ENCODE results near the gene PGAM1. TPM values are rescaled to one million over a fixed set of nuclear protein-coding genes. Genes with fewer than 3 reads are reported as not detected.

Gene PGAM1
- total and polyA plus RNA-seq, 12 donors: 55.4 to 627 (median 397) TPM

DNA sequence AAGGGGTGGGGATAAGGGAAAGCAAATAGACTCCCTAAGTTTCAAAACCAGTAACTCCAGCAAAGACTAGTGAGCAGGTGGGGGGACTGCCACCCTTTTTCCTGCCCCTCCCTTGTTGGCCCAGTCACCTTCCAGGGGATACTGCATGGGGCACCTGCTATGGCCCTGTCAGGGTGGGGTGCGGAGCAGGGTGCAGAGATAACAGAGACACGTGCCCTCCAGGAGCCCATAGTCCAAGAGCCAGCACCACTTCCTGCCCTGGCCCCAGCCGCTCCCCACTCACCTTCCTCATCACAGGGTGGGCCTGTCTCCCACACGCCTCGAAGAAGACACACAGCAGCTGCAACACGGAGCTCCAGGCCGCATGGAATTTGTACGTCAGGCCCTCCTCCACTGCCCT lies 45.5 kb upstream of the PGAM1 start:
- H3K4me1 ChIP-seq (replicated peaks in 1 of 2): no peaks in the 10 kb centered on the region
- no peak for TF ChIP-seq POLR2A (IDR thresholded peaks at IDR 0.05)
- TF ChIP-seq CTCF (IDR thresholded peaks at IDR 0.05): no peak
- H3K4me3 ChIP-seq: no peak overlapping the region
- no peak for DNase-seq
- intact Hi-C loops (cut with DNase I): no loop called here
- no peaks in the 10 kb centered on the region for H3K9me3 ChIP-seq (replicated peaks in 1 of 3)
- peaks cover 0 to 40% of the 10 kb centered on the region in 2 donors for H3K36me3 ChIP-seq (replicated peaks in 1 of 2)
- H3K27me3 ChIP-seq: no peaks in the 10 kb centered on the region
- 93 to 98% (median 94%) methylated on average over 5 to 8 of the region's 8 CpGs for WGBS, 4 donors
- no peak overlapping the region for H3K27ac ChIP-seq

- Histone ChIP-seq H3K27me3 (no peaks in the 10 kb centered on the region), H3K4me3 (no peak overlapping the region), H3K27ac (no peak overlapping the region), H3K36me3 (replicated peaks in 1 of 2) (peaks cover 0 to 45% of the 10 kb centered on the region in 2 donors), H3K9me3 (replicated peaks in 1 of 3) (no peaks in the 10 kb centered on the region), H3K4me1 (replicated peaks in 1 of 2) (no peaks in the 10 kb centered on the region)
- intact Hi-C loops (cut with DNase I): no loop called here
- no peak for TF ChIP-seq POLR2A (IDR thresholded peaks at IDR 0.05)
- 81 to 95% (median 89%) methylated on average over 6 to 8 of the region's 8 CpGs for WGBS, 4 donors
- DNase-seq: no peak
Observed at GRCh38 chr10:97381626-97382025, 44.4 kb upstream of the PGAM1 start.

- no peak overlapping the region for H3K4me3 ChIP-seq
- no peaks in the 10 kb centered on the region for H3K27me3 ChIP-seq
- no peak overlapping the region for H3K27ac ChIP-seq
- intact Hi-C loops (cut with DNase I): no loop called here
- H3K36me3 ChIP-seq (replicated peaks in 1 of 2): peaks cover 0 to 41% of the 10 kb centered on the region in 2 donors
- 91 to 96% (median 96%) methylated on average over 7 of the region's 7 CpGs for WGBS, 4 donors
- no peaks in the 10 kb centered on the region for H3K9me3 ChIP-seq (replicated peaks in 1 of 3)
- TF ChIP-seq CTCF (IDR thresholded peaks at IDR 0.05) (no peak), POLR2A (IDR thresholded peaks at IDR 0.05) (no peak)
- DNase-seq: no peak
- no peaks in the 10 kb centered on the region for H3K4me1 ChIP-seq (replicated peaks in 1 of 2)
Observed at GRCh38 chr10:97383159-97383558, 42.8 kb upstream of the PGAM1 start.

DNA sequence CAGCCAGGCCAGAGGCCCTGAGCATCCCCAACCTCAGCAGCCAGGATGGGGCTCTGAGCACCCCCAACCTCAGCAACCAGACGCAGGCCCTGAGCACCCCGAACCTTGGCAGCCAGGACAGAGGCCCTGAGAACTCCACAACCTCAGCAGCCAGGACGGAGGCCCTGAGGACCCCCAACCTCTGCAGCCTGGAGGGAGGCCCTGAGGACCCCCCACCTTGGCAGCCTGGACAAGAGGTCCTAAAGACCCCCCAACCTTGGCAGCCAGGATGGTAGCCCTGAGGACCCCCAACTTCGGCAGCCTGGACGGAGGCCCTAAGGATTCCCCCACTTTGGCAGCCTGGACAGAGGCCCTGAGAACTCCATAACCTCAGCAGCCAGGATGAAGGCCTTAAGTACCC lies 41.8 kb upstream of the PGAM1 start:
- Histone ChIP-seq H3K27me3 (no peaks in the 10 kb centered on the region), H3K36me3 (replicated peaks in 1 of 2) (peaks cover 0 to 42% of the 10 kb centered on the region in 2 donors), H3K4me3 (no peak overlapping the region), H3K27ac (no peak overlapping the region), H3K9me3 (replicated peaks in 1 of 3) (no peaks in the 10 kb centered on the region), H3K4me1 (replicated peaks in 1 of 2) (no peaks in the 10 kb centered on the region)
- intact Hi-C loops (cut with DNase I): no loop called here
- WGBS, 4 donors: 96 to 100% (median 96%) methylated on average over 3 to 5 of the region's 5 CpGs; no CpG with 5 or more reads in 1 of the 4 donors
- DNase-seq: no peak
- TF ChIP-seq CTCF (IDR thresholded peaks at IDR 0.05) (no peak), POLR2A (IDR thresholded peaks at IDR 0.05) (no peak)

DNA sequence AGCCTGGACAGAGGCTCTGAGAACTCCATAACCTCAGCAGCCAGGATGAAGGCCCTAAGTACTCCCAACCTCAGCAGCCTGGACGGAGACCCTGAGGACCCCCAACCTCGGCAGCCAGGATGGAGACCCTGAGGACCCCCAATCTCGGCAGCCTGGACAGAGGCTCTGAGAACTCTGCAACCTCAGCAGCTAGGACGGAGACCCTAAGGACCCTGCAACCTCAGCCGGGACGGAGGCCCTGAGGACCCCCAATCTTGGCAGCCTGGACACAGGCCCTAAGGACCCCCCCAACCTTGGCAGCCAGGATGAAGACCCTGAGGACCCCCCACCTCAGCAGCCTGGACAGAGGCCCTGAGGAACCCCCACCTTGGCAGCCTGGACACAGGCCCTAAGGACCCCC lies 41.4 kb upstream of the PGAM1 start:
- H3K4me1 ChIP-seq (replicated peaks in 1 of 2): no peaks in the 10 kb centered on the region
- H3K4me3 ChIP-seq: no peak overlapping the region
- DNase-seq: no peak
- intact Hi-C loops (cut with DNase I): no loop called here
- H3K9me3 ChIP-seq (replicated peaks in 1 of 3): no peaks in the 10 kb centered on the region
- no peaks in the 10 kb centered on the region for H3K27me3 ChIP-seq
- no peak overlapping the region for H3K27ac ChIP-seq
- H3K36me3 ChIP-seq (replicated peaks in 1 of 2): peaks cover 0 to 42% of the 10 kb centered on the region in 2 donors
- TF ChIP-seq POLR2A (IDR thresholded peaks at IDR 0.05) (no peak), CTCF (IDR thresholded peaks at IDR 0.05) (no peak)
- 74 to 90% (median 86%) methylated on average over 3 to 6 of the region's 6 CpGs for WGBS, 4 donors
